Fibroblast of mammary gland (primary cell): ENCODE results near the gene MOB1B.
A peak's percentile ranks its signal among the peaks of the same experiment; 100 is the strongest.

Source experiments
- DNase-seq: peaks from one replicate; pipeline ENCODE4 v3.0.0-alpha.2; 2010; ENCODE audit warnings: low read depth
- H3K4me3 ChIP-seq: 2 replicates; pipeline ENCODE4 v1.5.1; 2011; ENCODE audit warnings: low read depth, mild to moderate bottlenecking, low read length, moderate library complexity; ENCODE audit not compliant: control insufficient read depth
- CTCF ChIP-seq: conservative IDR thresholded peaks from 2 replicates; pipeline ENCODE4 v1.5.1; 2011; ENCODE audit warnings: low read depth, low read length, inconsistent platforms; ENCODE audit not compliant: control insufficient read depth, insufficient read depth

Gene MOB1B

GRCh38 chr4:70901984-70902576 is at the start of gene MOB1B:
Gene MOB1B (plus strand): TSS chr4:70902369. CDS start chr4:70902537, 168 bp downstream.
- H3K4me3 ChIP-seq = peak within 1 kb of the TSS; percentile 75
- no peak for TF ChIP-seq CTCF
- DNase-seq = peak; percentile 83

GRCh38 chr4:70855464-70855863 is 46.7 kb upstream of the MOB1B start:
- H3K4me3 ChIP-seq = no peak overlapping the region
- TF ChIP-seq CTCF = no peak
- DNase-seq = no peak

- no peak overlapping the region for H3K4me3 ChIP-seq
- DNase-seq = no peak
- TF ChIP-seq CTCF = no peak
Observed at GRCh38 chr4:70858454-70858853, 43.7 kb upstream of the MOB1B start.

- no peak for DNase-seq
- no peak overlapping the region for H3K4me3 ChIP-seq
- TF ChIP-seq CTCF = no peak
Observed at GRCh38 chr4:70859066-70859465, 43.1 kb upstream of the MOB1B start.

GRCh38 chr4:70863099-70863790 is 38.9 kb upstream of the MOB1B start:
- H3K4me3 ChIP-seq = no peak overlapping the region
- TF ChIP-seq CTCF = no peak
- no peak for DNase-seq

GRCh38 chr4:70868778-70869177 is 33.4 kb upstream of the MOB1B start:
- no peak for DNase-seq
- no peak for TF ChIP-seq CTCF
- H3K4me3 ChIP-seq = no peak overlapping the region
